DOHH2 (cell line): ENCODE results near the gene EYA2.
"Not testable (repeated sequence)": the region's sequence is repeated elsewhere in the genome, so short reads cannot be mapped to it uniquely, and the experiment has no call there.

ENCODE experiments used
- H3F3A ChIP-seq: fragments of 200-600 bp; sonication (generic), shearing (Covaris generic); 2 replicates; pipeline ENCODE4 v1.6.0; 2016; ENCODE audit warnings: antibody characterized with exemption, mild to moderate bottlenecking; ENCODE audit not compliant: control insufficient read depth, insufficient read depth
- H3K27ac ChIP-seq: fragments of 200-600 bp; sonication (generic); 2 replicates; pipeline ENCODE4 v1.5.1; 2014; ENCODE audit warnings: low read depth, mild to moderate bottlenecking, low read length, moderate library complexity
- H3K27me3 ChIP-seq: fragments of 200-600 bp; sonication (generic); 2 replicates; pipeline ENCODE4 v1.6.1; 2014; ENCODE audit warnings: mild to moderate bottlenecking, low read length, mixed read lengths; ENCODE audit not compliant: control insufficient read depth
- H3K36me3 ChIP-seq: fragments of 200-600 bp; sonication (generic); 2 replicates; pipeline ENCODE4 v1.6.1; 2014; ENCODE audit warnings: mild to moderate bottlenecking, low read length, moderate library complexity, mixed read lengths; ENCODE audit not compliant: control insufficient read depth
- H3K4me1 ChIP-seq: fragments of 200-600 bp; sonication (generic); 2 replicates; pipeline ENCODE4 v1.6.1; 2014; ENCODE audit warnings: mild to moderate bottlenecking, low read length, mixed read lengths; ENCODE audit not compliant: control insufficient read depth
- H3K4me2 ChIP-seq: fragments of 200-600 bp; sonication (generic); 2 replicates; pipeline ENCODE4 v1.6.0; 2014; ENCODE audit warnings: mild to moderate bottlenecking, low read length, moderate library complexity
- H3K4me3 ChIP-seq: fragments of 200-600 bp; sonication (generic); 2 replicates; pipeline ENCODE4 v1.5.1; 2014; ENCODE audit warnings: mild to moderate bottlenecking, low read length, mixed read lengths
- H3K79me2 ChIP-seq: fragments of 200-600 bp; sonication (generic); 2 replicates; pipeline ENCODE4 v1.6.1; 2014; ENCODE audit warnings: mild to moderate bottlenecking, low read length, mixed read lengths; ENCODE audit not compliant: control insufficient read depth
- H3K9me2 ChIP-seq: fragments of 200-600 bp; sonication (generic); replicated peaks from 2 replicates; pipeline ENCODE4 v1.6.1; 2014; ENCODE audit warnings: mild to moderate bottlenecking, low read length, mixed read lengths; ENCODE audit not compliant: control insufficient read depth
- H3K9me3 ChIP-seq: fragments of 200-600 bp; sonication (generic); 2 replicates; pipeline ENCODE4 v1.6.1; 2014; ENCODE audit warnings: antibody characterized with exemption, low read length, mixed read lengths; ENCODE audit not compliant: control insufficient read depth, insufficient read depth
- H4K20me1 ChIP-seq: fragments of 200-600 bp; sonication (generic); 2 replicates; pipeline ENCODE4 v1.6.0; 2014; ENCODE audit warnings: low read depth, mild to moderate bottlenecking, antibody characterized with exemption, low read length, moderate library complexity; ENCODE audit not compliant: control insufficient read depth, insufficient read depth
- EZH2phosphoT487 ChIP-seq: fragments of 200-600 bp; sonication (generic); IDR thresholded peaks from 2 replicates; pipeline ENCODE4 v1.6.1; 2017; ENCODE audit warnings: borderline replicate concordance, mild to moderate bottlenecking, antibody characterized with exemption, low read length, moderate library complexity, mixed read lengths
- TF ChIP-seq, protein P1 (sequence below): fragments of 200-600 bp; sonication (generic); IDR thresholded peaks from one replicate; pipeline ENCODE4 v1.5.1; 2014; ENCODE audit warnings: antibody characterized with exemption, mild to moderate bottlenecking, low read depth, low read length; ENCODE audit not compliant: poor library complexity, severe bottlenecking

Gene EYA2

DNA sequence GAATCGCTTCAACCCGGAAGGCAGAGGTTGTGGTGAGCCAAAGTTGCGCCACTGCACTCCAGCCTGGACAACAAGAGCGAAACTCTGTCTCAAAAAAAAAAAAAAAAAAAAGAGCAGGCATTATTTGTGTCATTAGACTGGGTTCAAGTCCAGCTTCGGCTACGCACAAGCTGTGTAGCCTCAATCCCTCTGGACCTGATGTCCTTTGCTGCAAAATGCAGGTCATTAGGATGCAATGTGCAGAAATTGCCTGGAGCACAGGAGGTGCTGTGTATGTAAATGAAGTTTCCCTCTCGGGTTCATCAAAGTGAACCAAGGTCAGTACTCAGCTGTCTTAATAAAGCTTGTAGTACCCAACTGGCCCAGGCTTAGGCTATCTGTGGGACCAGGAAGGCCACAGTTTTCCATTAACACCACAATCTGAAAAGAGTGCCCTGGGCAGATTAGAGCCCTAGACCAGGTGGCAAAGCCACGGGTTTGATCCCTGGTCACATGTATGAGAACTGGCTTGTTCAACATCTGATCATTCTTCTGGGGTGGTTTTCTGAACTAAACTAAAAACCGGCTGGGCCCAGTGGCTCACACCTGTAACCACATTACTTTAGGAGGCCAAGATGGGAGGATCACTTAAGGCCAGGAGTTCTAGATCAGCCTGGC is 306.6 kb downstream of the EYA2 start:
- TF ChIP-seq EZH2phosphoT487, result no peak
- TF ChIP-seq, protein P1, sequence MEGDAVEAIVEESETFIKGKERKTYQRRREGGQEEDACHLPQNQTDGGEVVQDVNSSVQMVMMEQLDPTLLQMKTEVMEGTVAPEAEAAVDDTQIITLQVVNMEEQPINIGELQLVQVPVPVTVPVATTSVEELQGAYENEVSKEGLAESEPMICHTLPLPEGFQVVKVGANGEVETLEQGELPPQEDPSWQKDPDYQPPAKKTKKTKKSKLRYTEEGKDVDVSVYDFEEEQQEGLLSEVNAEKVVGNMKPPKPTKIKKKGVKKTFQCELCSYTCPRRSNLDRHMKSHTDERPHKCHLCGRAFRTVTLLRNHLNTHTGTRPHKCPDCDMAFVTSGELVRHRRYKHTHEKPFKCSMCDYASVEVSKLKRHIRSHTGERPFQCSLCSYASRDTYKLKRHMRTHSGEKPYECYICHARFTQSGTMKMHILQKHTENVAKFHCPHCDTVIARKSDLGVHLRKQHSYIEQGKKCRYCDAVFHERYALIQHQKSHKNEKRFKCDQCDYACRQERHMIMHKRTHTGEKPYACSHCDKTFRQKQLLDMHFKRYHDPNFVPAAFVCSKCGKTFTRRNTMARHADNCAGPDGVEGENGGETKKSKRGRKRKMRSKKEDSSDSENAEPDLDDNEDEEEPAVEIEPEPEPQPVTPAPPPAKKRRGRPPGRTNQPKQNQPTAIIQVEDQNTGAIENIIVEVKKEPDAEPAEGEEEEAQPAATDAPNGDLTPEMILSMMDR, result no peak
- Histone ChIP-seq H3K4me1 (peaks cover 6% of the 10 kb centered on the region), H3K9me3 (no peaks in the 10 kb centered on the region), H3K79me2 (no peaks in the 10 kb centered on the region), H3K4me2 (no peak overlapping the region), H3F3A (no peaks in the 10 kb centered on the region), H3K27ac (no peak overlapping the region), H3K9me2 (no peaks in the 10 kb centered on the region), H3K36me3 (no peaks in the 10 kb centered on the region), H4K20me1 (no peaks in the 10 kb centered on the region), H3K4me3 (no peak overlapping the region), H3K27me3 (no peaks in the 10 kb centered on the region)

DNA sequence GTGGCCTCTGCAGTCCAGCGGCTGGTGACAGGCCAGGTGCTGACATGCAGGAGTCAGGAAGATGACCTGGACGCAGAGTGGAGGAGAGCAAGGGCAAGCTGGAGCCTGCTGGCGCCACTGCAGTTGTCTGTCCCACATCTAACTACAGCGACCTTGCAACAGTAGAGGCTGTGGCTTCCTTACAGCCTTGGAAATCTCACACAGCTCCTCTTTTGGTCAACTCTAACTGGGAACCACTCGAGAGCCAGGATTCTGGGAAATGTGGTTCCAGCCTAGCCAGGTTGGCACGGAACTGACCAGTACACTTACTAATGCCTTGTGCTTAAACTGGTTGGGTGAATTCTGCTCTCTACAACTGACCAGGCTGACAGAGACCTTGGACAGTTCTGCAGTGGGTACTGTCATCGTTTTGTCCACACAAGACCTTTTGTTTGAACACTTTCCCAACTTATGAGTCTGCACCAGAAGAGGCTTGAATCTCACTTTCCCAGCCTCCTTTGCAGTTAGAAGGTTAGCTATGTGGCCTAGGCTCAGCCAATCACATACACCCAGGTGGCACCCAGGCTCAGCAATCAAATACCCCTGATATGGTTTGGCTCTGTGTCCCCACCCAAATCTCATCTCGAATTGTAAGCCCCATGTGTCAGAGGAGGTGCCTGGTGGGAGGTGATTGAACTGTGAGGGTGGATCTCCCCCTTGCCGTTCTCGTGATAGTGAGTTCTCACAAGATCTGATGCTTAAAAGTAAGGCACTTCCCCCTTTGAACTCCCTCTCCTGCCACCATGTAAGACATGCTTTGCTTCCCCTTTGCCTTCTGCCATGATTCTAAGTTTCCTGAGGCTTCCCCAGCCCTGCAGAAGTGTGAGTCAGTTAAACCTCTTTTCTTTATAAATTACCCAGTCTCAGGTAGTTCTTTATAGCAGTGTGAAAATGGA is 308.4 kb downstream of the EYA2 start:
- Histone ChIP-seq H3K9me2 (no peaks in the 10 kb centered on the region), H3K79me2 (no peaks in the 10 kb centered on the region), H3K4me1 (no peaks in the 10 kb centered on the region), H3K27me3 (no peaks in the 10 kb centered on the region), H3K4me2 (no peak overlapping the region), H3F3A (no peaks in the 10 kb centered on the region), H3K27ac (no peak overlapping the region), H3K36me3 (no peaks in the 10 kb centered on the region), H4K20me1 (no peaks in the 10 kb centered on the region), H3K4me3 (no peak overlapping the region), H3K9me3 (no peaks in the 10 kb centered on the region)
- no peak for TF ChIP-seq EZH2phosphoT487
- TF ChIP-seq, protein P1, result no peak

DNA sequence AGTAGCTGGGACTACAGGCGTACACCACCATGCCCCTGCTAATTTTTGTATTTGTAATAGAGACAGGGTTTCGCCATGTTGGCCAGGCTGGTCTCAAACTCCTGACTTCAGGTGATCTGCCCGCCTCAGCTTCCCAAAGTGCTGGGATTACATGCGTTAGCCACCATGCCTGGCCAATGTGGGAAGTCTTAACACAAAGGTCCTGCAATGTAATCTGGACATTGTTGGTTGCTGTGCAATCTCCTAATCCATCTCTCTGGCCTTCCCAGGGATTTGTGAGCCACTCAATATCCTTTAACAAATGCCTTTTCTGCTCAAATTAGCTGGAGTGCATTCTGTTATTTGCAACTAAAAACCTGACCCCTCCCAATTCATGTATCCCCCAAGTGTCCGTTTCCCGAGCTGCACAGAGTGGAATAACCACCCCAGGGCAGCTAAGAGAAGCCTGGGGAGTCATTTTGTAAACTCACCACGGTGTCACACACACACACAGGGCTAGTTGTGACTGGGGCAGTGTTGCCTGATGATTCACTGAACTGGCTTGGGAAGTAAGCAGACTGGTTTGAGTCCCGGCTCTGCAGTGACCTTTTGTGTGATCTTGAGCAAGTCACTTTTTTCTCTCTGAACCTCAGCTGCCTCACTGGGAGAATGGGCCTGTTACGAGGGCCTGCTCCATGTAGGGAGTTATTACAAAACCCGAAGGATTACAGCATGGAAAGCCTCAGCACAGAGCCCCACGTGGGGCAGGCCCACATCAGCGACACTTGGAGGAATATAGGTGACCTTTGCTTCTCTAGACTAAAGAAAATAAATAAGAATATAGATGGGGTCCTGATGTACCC is 309.6 kb downstream of the EYA2 start:
- H3K79me2 ChIP-seq, result no peaks in the 10 kb centered on the region
- H4K20me1 ChIP-seq, result no peaks in the 10 kb centered on the region
- no peak overlapping the region for H3K4me3 ChIP-seq
- peaks cover 11% of the 10 kb centered on the region for H3K36me3 ChIP-seq
- no peaks in the 10 kb centered on the region for H3K9me2 ChIP-seq
- no peaks in the 10 kb centered on the region for H3K27me3 ChIP-seq
- TF ChIP-seq, protein P1, result no peak
- no peak for TF ChIP-seq EZH2phosphoT487
- H3K4me1 ChIP-seq, result no peaks in the 10 kb centered on the region
- no peak overlapping the region for H3K27ac ChIP-seq
- no peak overlapping the region for H3K4me2 ChIP-seq
- peaks cover 2% of the 10 kb centered on the region; the same call in 1 of the 2 replicates for H3F3A ChIP-seq
- H3K9me3 ChIP-seq, result no peaks in the 10 kb centered on the region

DNA sequence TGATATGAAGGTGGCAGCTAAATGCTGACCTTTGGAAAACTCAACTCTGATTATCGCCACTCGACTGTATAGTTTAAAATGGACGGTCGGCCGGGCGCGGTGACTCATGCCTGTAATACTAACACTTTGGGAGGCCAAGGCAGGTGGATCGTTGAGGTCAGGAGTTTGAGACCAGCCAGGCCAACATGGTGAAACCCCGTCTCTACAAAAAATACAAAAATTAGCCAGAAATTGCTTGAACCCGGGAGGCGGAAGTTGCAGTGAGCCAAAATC is 310.1 kb downstream of the EYA2 start:
- H4K20me1 ChIP-seq, result not testable (repeated sequence)

More for the DNA sequence above, 310.1 kb downstream of the EYA2 start:
- H3K27ac ChIP-seq, H3K4me3 ChIP-seq, H3K9me2 ChIP-seq, H3K4me2 ChIP-seq, H3K79me2 ChIP-seq, H3K4me1 ChIP-seq, H3K27me3 ChIP-seq, H3K9me3 ChIP-seq, H3F3A ChIP-seq: not testable (repeated sequence)
- H3K36me3 ChIP-seq, result peaks cover 17% of the 10 kb centered on the region
